ENCODE data around the gene OTULIN.

The OTULIN gene

DNA sequence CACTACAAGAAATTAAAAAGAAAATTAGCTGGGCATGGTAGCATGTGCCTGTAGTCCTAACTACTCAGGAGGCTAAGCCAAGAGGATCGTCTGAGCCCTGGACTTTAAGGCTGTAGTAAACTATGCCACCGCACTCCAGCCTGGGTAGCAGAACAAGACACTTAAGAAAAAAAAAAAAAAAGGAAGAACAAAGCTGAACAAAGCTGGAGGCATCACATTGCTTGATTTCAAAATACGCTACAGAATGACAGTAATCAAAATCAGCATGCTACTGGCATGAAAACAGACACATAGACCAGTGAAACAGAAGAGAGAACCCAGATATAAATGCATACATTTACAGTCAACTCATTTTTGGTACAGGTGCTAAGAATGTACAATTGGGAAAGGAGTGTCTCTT lies 14.5 kb upstream of the OTULIN start:
- no peaks in the 10 kb centered on the region for H3K79me2 ChIP-seq (ENCODE audit: insufficient read depth, low read length)
- no peaks in the 10 kb centered on the region for H3K36me3 ChIP-seq (ENCODE audit: insufficient read depth, low read length)
- no peaks in the 10 kb centered on the region for H4K20me1 ChIP-seq (ENCODE audit: insufficient read depth, low read length, poor library complexity, severe bottlenecking)
- no peaks in the 10 kb centered on the region for H3K4me1 ChIP-seq (ENCODE audit: insufficient read depth, low read length, poor library complexity, severe bottlenecking)
- H3K4me2 ChIP-seq (ENCODE audit: low read depth, low read length, poor library complexity, severe bottlenecking) = no peak overlapping the region
- H3K27me3 ChIP-seq (ENCODE audit: insufficient read depth, low read length, poor library complexity, severe bottlenecking) = no peaks in the 10 kb centered on the region
- H3K9me2 ChIP-seq (replicated peaks; ENCODE audit: low read depth, low read length) = no peaks in the 10 kb centered on the region
- TF ChIP-seq EZH2phosphoT487 (IDR thresholded peaks at IDR 0.05; ENCODE audit: borderline replicate concordance) = no peak
- no peak overlapping the region for H3K4me3 ChIP-seq (ENCODE audit: low read length, poor library complexity, severe bottlenecking)
- H2AFZ ChIP-seq (ENCODE audit: low read length) = no peak overlapping the region
- H3K9ac ChIP-seq (ENCODE audit: low read depth, low read length, poor library complexity, severe bottlenecking) = no peak overlapping the region
- H3K9me3 ChIP-seq (ENCODE audit: insufficient read depth, low read depth, low read length) = no peaks in the 10 kb centered on the region
- H3F3A ChIP-seq (ENCODE audit: low read depth) = no peaks in the 10 kb centered on the region

DNA sequence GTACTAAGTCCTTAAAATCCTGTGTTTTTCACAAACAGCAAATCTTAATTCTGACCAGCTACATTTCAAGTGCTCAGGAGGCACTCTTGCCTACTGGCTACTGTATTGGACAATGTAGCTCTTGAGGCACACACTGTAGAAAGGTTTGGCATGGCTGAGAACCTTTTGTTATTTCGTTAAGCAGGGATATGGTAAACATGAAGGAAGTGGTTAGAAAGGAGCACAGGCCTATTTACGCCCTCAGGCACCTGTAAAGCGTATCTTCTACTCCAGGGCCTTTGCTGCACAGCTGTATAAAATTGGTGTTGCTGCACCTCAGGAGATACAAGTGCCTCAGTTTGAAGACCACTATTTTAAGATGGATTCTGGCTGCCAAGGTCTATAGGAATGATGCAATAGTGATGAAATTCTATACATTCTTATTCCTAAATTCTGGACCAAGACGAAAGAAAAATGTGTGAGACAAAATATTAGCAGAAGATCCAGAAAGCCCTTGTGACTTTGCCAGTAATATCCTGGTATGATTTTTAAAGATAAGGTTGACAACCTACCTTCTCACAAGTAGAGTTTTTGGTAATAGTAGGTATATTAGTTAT lies 9.3 kb upstream of the OTULIN start:
- TF ChIP-seq, protein P1, sequence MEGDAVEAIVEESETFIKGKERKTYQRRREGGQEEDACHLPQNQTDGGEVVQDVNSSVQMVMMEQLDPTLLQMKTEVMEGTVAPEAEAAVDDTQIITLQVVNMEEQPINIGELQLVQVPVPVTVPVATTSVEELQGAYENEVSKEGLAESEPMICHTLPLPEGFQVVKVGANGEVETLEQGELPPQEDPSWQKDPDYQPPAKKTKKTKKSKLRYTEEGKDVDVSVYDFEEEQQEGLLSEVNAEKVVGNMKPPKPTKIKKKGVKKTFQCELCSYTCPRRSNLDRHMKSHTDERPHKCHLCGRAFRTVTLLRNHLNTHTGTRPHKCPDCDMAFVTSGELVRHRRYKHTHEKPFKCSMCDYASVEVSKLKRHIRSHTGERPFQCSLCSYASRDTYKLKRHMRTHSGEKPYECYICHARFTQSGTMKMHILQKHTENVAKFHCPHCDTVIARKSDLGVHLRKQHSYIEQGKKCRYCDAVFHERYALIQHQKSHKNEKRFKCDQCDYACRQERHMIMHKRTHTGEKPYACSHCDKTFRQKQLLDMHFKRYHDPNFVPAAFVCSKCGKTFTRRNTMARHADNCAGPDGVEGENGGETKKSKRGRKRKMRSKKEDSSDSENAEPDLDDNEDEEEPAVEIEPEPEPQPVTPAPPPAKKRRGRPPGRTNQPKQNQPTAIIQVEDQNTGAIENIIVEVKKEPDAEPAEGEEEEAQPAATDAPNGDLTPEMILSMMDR (conservative IDR thresholded peaks at IDR 0.05; ENCODE audit: low read length) = no peak
- no peak for TF ChIP-seq EZH2phosphoT487 (IDR thresholded peaks at IDR 0.05; ENCODE audit: borderline replicate concordance)
- Histone ChIP-seq H3F3A (ENCODE audit: low read depth) (no peaks in the 10 kb centered on the region), H3K9me2 (replicated peaks; ENCODE audit: low read depth, low read length) (no peaks in the 10 kb centered on the region)

DNA sequence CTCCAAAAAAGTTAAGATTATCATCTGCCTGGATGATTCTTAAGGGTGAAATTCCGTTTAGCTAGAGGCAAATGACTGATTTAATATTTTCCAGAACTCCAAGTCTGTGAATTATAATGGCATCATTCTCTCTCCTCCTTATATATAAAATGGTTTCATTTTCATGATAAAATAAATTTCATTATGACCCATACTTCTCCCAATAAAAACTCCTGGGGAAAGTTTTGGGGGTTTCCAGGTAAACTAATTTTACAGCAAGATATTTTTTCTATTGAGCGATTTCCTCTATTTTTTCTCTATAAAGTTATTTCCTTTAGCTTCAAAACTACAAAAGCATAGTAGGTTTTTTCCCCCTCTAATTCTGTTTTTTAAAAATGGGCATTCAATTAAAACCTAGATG lies 7.6 kb upstream of the OTULIN start:
- no peak overlapping the region for H3K9ac ChIP-seq (ENCODE audit: low read depth, low read length, poor library complexity, severe bottlenecking)
- H3K79me2 ChIP-seq (ENCODE audit: insufficient read depth, low read length) = no peaks in the 10 kb centered on the region
- no peak overlapping the region for H3K4me2 ChIP-seq (ENCODE audit: low read depth, low read length, poor library complexity, severe bottlenecking)
- no peaks in the 10 kb centered on the region for H3F3A ChIP-seq (ENCODE audit: low read depth)
- TF ChIP-seq, protein P1 (conservative IDR thresholded peaks at IDR 0.05; ENCODE audit: low read length) = no peak
- TF ChIP-seq EZH2phosphoT487 (IDR thresholded peaks at IDR 0.05; ENCODE audit: borderline replicate concordance) = no peak
- no peaks in the 10 kb centered on the region for H3K36me3 ChIP-seq (ENCODE audit: insufficient read depth, low read length)
- peaks cover 16% of the 10 kb centered on the region for H3K4me1 ChIP-seq (ENCODE audit: insufficient read depth, low read length, poor library complexity, severe bottlenecking)
- no peak overlapping the region for H3K4me3 ChIP-seq (ENCODE audit: low read length, poor library complexity, severe bottlenecking)
- no peaks in the 10 kb centered on the region for H3K9me3 ChIP-seq (ENCODE audit: insufficient read depth, low read depth, low read length)
- no peaks in the 10 kb centered on the region for H4K20me1 ChIP-seq (ENCODE audit: insufficient read depth, low read length, poor library complexity, severe bottlenecking)
- H2AFZ ChIP-seq (ENCODE audit: low read length) = no peak overlapping the region
- H3K9me2 ChIP-seq (replicated peaks; ENCODE audit: low read depth, low read length) = no peaks in the 10 kb centered on the region
- no peaks in the 10 kb centered on the region for H3K27me3 ChIP-seq (ENCODE audit: insufficient read depth, low read length, poor library complexity, severe bottlenecking)

More for the DNA sequence above, 9.3 kb upstream of the OTULIN start:
- Histone ChIP-seq H3K9ac (ENCODE audit: low read depth, low read length, poor library complexity, severe bottlenecking) (no peak overlapping the region), H3K36me3 (ENCODE audit: insufficient read depth, low read length) (no peaks in the 10 kb centered on the region), H3K4me3 (ENCODE audit: low read length, poor library complexity, severe bottlenecking) (no peak overlapping the region), H3K27me3 (ENCODE audit: insufficient read depth, low read length, poor library complexity, severe bottlenecking) (no peaks in the 10 kb centered on the region), H2AFZ (ENCODE audit: low read length) (no peak overlapping the region), H3K4me1 (ENCODE audit: insufficient read depth, low read length, poor library complexity, severe bottlenecking) (peaks cover 6% of the 10 kb centered on the region), H4K20me1 (ENCODE audit: insufficient read depth, low read length, poor library complexity, severe bottlenecking) (no peaks in the 10 kb centered on the region), H3K79me2 (ENCODE audit: insufficient read depth, low read length) (no peaks in the 10 kb centered on the region), H3K4me2 (ENCODE audit: low read depth, low read length, poor library complexity, severe bottlenecking) (no peak overlapping the region), H3K9me3 (ENCODE audit: insufficient read depth, low read depth, low read length) (no peaks in the 10 kb centered on the region)
